Neural cell (in vitro differentiated cells): Measurements from ENCODE around the gene ERC2.

ENCODE experiments used
- CTCF ChIP-seq: fragments of 450-650 bp; IDR thresholded peaks from 2 replicates; pipeline ENCODE4 v1.5.1; 2014; ENCODE audit warnings: antibody characterized with exemption, mild to moderate bottlenecking, moderate library complexity; ENCODE audit not compliant: poor library complexity, severe bottlenecking
- MXI1 ChIP-seq: fragments of 450-650 bp; conservative IDR thresholded peaks from 2 replicates; pipeline ENCODE4 v1.6.1; 2014; ENCODE audit warnings: antibody characterized with exemption, mild to moderate bottlenecking; ENCODE audit not compliant: poor library complexity, severe bottlenecking
- TF ChIP-seq, protein P1 (sequence below): IDR thresholded peaks from 2 replicates; pipeline ENCODE4 v1.6.1; 2012; ENCODE audit warnings: borderline replicate concordance

DNA sequence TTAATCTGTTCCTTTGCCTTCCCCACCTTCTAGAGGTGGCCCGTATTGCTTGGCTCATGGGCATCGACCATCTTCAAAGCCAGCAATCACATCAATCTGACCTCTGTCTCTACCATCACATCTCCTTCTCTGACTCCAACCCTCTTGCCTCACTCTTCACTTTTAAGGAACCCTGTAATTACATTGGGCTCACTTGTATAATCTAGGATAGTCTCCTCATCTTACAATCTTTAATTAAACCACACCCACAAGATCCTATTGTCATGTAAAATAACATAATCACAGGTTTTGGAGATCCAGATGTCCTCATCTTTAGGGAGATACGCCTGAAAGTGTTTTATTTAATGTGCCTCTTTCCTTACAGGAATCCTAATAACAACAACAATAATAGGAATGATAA lies 234.5 kb downstream of the ERC2 start:
- TF ChIP-seq CTCF (no peak), MXI1 (no peak)
- TF ChIP-seq, protein P1, sequence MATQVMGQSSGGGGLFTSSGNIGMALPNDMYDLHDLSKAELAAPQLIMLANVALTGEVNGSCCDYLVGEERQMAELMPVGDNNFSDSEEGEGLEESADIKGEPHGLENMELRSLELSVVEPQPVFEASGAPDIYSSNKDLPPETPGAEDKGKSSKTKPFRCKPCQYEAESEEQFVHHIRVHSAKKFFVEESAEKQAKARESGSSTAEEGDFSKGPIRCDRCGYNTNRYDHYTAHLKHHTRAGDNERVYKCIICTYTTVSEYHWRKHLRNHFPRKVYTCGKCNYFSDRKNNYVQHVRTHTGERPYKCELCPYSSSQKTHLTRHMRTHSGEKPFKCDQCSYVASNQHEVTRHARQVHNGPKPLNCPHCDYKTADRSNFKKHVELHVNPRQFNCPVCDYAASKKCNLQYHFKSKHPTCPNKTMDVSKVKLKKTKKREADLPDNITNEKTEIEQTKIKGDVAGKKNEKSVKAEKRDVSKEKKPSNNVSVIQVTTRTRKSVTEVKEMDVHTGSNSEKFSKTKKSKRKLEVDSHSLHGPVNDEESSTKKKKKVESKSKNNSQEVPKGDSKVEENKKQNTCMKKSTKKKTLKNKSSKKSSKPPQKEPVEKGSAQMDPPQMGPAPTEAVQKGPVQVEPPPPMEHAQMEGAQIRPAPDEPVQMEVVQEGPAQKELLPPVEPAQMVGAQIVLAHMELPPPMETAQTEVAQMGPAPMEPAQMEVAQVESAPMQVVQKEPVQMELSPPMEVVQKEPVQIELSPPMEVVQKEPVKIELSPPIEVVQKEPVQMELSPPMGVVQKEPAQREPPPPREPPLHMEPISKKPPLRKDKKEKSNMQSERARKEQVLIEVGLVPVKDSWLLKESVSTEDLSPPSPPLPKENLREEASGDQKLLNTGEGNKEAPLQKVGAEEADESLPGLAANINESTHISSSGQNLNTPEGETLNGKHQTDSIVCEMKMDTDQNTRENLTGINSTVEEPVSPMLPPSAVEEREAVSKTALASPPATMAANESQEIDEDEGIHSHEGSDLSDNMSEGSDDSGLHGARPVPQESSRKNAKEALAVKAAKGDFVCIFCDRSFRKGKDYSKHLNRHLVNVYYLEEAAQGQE = no peak
